GM18951 (cell line): ENCODE data around the gene GPC5.
"Not testable (repeated sequence)": the region's sequence is repeated elsewhere in the genome, so short reads cannot be mapped to it uniquely, and the experiment has no call there.

ENCODE experiments used
- POLR2A ChIP-seq: IDR thresholded peaks from 4 replicates; pipeline ENCODE4 v1.6.1; 2011; ENCODE audit warnings: mild to moderate bottlenecking; ENCODE audit not compliant: insufficient read length, insufficient read depth; ENCODE audit errors: extremely low read depth
- in situ Hi-C: fragments of 300-500 bp; cut with MboI; formaldehyde crosslinking; loops from one replicate; pipeline ENCODE4 v1.12.0; 2022; ENCODE audit warnings: low sequenced_read_pairs, mixed read lengths, inconsistent platforms; ENCODE audit not compliant: unreplicated experiment

The GPC5 gene

DNA sequence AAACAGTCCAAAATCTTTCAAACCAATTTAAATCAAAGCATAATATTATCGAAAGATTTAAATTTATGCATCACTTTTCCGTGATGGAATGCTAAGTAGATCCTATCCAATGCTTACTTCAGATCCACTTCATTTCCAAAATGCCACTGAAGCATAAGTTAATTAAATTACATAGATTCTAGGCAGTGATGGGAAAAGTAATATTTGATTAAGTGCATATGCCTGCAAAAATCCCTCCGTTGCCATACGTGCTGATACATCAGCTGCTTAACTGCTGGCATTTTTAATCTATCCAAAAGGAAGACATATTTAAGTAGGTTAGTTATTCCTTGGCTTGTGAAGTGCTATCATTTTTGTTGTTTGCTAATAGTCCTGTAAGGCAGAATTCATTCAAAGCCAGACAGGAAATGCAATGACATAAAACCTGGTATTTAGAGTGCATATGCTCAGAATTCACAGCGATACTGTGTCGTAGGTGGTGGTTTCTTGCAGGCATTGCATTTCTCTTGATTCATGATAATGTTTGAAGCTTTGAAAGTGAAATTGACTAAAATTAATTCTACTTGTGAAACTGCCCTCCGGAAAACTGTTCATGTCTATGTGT lies 1089.9 kb downstream of the GPC5 start:
- TF ChIP-seq POLR2A, result no peak

DNA sequence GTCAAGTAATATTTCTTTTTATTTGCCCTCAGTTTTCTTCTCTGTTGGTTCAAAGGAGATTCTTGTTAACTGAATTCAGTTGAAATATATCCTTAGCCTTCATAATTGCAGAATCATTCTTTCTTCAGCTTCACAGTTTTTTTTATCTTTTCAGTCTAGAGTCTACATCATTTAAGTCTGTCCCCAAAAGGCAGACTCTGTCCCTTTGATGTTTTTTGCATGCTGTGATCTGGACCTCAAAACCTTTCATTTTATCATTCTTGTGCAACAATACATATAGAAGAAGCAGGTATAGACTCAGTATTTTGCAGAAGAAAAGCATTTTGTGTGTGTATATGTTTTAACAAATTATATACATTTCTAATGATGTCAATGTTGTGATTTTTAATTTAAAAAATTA lies 1093.4 kb downstream of the GPC5 start:
- in situ Hi-C loops, result no loop called here
- no peak for TF ChIP-seq POLR2A

More for the DNA sequence above, 1089.9 kb downstream of the GPC5 start:
- in situ Hi-C loops, result no loop called here

DNA sequence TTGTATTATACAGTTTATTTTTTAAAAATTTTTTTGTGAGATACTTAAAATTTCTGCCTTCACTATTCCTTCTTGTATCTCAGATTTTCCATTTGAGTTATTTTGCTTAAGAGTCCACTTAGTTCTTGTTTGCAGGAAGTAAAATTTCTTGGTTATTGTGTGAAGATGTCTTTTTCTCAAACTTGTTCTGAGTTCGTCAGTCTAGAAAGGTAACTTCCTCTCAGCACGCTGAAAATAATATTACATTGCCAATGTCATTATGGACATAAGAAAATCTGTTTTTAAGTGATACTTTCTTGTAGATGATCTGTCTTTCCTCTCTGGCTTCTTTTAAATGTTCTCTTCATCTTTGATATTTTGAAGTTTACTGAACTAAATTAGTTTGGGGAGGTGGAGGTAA lies 1096.5 kb downstream of the GPC5 start:
- no peak for TF ChIP-seq POLR2A
- in situ Hi-C loops, result no loop called here

DNA sequence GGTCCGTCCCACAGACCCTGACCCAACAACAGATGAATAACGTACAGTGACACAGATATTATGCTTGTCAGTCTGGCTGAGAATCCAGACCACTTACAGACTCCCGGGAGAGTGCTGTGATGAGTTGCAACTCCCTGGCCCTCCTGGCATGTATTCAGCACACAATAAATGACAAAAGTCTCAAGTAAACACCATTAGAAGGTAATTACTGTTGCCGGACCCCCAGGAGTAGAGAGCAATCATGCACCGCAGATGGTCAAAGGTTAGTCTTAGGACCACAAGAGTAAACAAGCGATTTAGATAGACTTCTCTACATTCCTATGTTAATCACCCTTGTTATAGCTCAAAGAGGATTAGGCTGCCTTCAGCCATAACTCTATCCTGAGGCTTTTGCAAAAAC lies 1101.8 kb downstream of the GPC5 start:
- TF ChIP-seq POLR2A, result no peak

DNA sequence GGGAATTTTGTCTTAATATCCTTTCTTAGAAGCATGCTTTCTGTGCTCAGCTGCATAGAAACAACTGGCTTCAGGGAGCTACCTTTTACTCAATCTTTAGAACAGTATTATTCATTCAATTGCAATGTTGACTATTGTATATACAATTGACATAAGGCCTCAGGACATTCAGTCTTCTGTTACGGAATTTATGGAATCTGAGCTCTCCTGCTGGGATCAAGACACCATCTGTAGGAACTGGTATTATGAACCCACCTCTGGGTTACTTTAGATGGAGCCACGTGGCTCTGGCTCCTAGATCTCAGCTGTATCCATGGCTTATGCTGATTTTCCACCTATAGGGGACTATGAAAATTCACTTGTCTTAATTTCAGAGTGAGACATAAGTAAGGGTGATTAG lies 1112.0 kb downstream of the GPC5 start:
- in situ Hi-C loops, result no loop called here
- no peak for TF ChIP-seq POLR2A

More for the DNA sequence above, 1101.8 kb downstream of the GPC5 start:
- in situ Hi-C loops, result no loop called here

DNA sequence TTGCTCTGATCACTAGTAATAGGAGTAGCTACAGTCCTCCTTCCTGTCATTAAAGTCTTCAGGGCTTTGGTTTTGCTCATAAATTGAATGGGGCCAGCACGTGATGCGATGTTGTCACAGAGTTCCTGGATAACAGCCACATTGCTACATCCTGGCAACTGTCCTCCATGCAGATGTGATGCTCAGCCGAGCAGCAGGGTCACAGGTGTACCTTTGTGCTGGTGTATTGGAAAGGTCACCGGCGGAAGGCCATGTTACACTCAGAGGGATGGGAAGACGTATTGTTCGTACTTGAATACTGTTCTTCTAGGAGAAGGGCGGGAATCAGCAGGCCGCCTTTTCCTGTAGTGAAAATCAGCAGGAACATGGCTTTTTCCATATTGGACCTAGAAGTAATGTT lies 1114.4 kb downstream of the GPC5 start:
- in situ Hi-C loops, result no loop called here
- TF ChIP-seq POLR2A, result no peak

DNA sequence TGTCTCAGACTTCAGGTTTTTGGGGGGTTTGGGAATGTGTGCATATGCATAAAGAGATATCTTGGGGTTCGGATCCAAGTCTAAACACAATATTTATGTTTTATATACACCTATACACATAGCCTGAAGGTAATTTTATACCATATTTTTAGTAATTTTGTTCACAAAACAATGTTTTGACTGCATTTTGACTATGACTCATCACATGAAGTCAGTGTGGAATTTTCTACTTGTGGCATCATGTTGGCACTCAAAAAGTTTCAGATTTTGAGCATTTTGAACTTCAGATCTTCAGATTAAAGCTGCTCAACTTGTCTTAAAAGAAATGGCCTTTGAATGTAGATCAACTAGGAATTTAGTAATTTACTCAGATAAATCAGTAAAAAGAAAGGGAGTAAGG lies 1115.3 kb downstream of the GPC5 start:
- in situ Hi-C loops, result no loop called here
- TF ChIP-seq POLR2A, result no peak

DNA sequence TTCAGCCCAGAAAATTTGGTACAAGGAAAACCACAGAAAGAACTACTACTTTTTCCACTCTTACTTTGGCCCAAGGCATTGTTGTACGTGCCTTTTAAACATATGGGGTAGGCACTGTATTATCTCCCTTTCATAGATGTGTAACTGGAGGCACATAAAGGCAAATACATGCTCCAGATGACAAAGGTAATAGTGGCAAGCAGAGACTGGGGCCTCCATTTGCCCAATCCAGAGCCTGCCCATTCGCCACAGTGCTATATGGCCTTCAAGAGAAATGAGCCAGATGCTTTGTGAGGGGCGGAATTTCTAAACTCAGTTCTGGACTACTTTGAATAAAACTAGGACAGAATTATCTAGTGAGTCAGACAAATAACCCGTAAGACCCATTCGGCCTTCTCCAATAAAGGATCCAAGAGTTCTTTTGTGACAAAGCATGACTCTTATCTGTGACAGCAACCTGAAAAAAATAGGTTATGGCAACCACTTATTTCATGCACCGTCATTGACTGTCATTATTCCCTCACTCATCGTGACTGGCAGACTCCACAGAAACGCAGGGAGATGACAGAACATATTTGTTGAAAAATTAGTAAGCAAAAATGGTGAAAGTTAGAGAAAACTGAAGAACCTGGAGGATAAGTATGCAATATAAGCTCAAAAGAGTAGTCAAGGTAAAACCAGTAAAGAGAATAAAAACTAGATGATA lies 1116.2 kb downstream of the GPC5 start:
- in situ Hi-C loops, result no loop called here
- no peak for TF ChIP-seq POLR2A

DNA sequence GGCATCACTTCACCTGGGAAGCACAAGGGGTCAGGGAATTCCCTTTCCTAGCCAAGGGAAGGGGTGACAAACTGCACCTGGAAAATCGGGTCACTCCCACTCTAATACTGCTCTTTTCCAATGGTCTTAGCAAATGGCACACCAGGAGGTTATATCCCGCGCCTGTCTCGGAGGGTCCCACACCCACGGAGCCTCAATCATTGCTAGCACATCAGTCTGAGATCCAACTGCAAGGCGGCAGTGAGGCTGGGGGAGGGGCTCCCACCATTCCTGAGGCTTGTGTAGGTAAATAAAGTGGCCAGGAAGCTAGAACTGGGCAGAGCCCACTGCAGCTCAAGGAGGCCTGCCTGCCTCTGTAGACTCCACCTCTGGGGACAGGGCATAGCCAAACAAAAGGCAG lies 1118.5 kb downstream of the GPC5 start:
- in situ Hi-C loops, result not testable (repeated sequence)

DNA sequence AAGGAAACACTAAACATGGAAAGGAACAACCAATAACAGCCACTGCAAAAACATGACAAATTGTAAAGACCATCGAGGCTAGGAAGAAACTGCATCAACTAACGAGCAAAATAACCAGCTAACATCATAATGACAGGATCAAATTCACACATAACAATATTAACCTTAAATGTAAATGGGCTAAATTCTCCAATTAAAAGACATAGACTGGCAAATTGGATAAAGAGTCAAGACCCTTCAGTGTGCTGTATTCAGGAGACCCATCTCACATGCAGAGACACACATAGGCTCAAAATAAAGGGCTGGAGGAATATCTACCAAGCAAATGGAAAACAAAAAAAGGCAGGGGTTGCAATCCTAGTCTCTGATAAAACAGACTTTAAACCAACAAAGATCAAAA lies 1120.2 kb downstream of the GPC5 start:
- in situ Hi-C loops, result not testable (repeated sequence)

DNA sequence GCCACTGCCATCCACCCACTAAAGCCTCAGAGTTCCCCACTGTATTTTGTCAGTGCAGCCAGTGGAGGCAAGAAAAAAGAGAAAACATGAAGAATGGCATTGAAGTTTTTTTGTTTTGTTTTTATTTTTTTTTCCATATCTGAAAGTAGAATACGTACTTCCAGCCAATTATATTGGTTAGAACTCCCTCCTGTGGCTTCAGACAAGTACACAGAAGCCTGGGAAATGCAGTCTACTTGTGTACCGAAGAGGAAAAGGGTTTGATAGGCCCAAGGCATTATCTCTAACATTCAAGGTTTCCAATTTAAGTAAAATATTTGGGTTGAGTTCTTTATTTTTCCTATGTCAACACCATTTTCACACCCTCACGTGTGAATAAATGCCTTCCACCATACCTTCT lies 1131.9 kb downstream of the GPC5 start:
- in situ Hi-C loops, result no loop called here
- no peak for TF ChIP-seq POLR2A

DNA sequence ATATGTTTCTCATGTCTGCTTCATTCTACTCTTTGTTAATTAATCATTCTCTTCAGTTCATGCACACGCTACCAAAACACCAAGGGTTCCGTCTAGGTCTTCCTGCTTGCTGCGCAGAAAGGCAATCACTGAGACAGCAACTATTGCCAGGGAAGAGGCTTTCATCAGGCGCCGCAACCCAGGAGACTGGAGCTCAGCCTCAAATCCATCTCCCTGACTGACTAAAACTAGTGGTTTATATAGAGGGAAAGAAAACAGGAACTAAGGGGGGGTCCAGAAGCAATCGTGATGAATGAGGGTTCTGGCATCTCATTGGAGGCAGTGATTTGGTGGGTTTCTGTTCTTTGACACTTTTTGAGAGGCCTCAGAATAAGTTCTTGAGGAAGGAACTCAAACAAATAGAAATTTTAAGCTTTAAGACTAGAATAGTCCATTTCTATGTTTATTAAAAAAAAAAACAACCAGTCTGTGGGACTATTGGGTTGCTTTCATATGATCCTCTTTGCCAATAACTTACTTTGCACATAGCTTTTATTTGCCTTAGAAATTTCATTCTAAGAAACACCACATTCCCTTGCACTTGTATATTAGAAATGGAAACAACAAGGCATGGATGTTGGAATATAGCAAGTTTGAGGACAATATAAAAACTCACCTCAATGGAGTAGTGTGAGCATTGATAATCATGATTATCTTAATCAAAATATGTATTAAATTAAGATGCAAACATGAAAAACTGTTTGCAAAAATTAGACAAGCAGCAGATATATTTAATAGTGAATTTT lies 1137.0 kb downstream of the GPC5 start:
- no peak for TF ChIP-seq POLR2A
- in situ Hi-C loops, result no loop called here

DNA sequence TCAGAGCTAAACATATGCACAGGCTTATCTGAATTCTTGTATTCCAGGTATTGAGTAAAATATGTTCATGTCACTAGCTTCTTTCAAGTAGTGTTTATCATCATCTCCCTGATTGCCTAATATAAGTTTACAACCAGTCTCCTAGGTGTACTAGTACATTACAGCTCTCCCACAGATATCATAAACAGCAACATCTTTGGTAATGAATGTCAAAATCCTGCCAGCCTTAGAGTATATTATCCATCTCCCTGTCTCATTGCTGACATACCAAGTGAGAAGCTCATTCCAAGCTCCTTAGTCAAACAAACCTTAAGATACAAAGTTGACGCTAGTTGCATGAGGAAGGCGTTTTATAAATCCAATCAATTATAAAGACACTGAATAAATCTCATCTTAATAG lies 1139.0 kb downstream of the GPC5 start:
- in situ Hi-C loops, result no loop called here
- TF ChIP-seq POLR2A, result no peak

DNA sequence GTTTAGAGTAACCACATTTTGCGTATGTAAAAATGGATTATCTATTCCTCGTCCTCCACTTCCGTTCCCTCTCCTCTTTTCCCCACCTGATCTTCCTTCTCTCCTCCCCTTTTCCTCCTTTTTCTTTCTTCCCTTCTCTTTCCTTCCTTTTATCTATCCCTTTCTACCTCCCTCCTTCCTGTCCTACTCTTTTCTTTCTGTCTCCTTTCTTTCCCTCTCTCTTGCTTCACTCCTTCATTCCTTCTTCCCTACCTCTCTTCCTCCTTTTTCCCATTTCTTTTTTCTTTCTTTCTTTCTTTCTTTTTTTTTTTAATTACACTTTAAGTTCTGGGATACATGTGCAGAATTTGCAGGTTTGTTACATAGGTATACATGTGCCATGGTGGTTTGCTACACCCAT lies 1139.7 kb downstream of the GPC5 start:
- TF ChIP-seq POLR2A, result no peak
- in situ Hi-C loops, result no loop called here

DNA sequence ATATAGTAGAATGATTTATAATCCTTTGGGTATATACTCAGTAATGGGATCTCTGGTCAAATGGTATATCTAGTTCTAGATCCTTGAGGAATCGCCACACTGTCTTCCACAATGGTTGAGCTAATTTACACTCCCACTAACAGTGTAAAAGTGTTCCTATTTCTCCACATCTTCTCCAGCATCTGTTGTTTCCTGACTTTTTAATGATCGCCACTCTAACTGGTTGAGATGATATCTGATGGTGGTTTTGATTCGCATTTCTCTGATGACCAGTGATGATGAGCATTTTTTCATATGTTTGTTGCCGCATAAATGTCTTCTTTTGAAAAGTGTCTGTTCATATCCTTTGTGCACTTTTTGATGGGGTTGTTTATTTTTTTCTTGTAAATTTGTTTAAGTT lies 1140.7 kb downstream of the GPC5 start:
- in situ Hi-C loops, result not testable (repeated sequence)
